H1 (cell line): ENCODE results near the gene TMEM178B. TPM values are rescaled to one million over a fixed set of nuclear protein-coding genes. Genes with fewer than 3 reads are reported as not detected.

ENCODE experiments used
- CTCF ChIA-PET: fragments of 300-600 bp; sonication (Branson Sonifier 250); formaldehyde crosslinking; loops from one replicate; lab custom pipeline; 2021; ENCODE audit not compliant: partially characterized antibody; lab: Charles Lee
- POLR2A ChIA-PET: fragments of 300-600 bp; sonication (Branson Sonifier 250); formaldehyde crosslinking; loops from one replicate; lab custom pipeline; 2021; ENCODE audit warnings: inconsistent platforms; ENCODE audit not compliant: partially characterized antibody; lab: Charles Lee
- DNase-seq, 2 experiments: peaks; one replicate each; pipeline versions ENCODE4 v3.0.0 to v3.0.0-alpha.2; 2010 to 2022; ENCODE audit warnings: low spot score in 2 of 2, low read depth in 1 of 2, mixed read lengths in 1 of 2
- FAIRE-seq: peaks from 2 replicates; lab custom pipeline; 2011; peaks lifted over from hg19 to GRCh38; lab: Jason Lieb, UNC
- H2AFZ ChIP-seq: 2 replicates; pipeline ENCODE4 v1.8.1; 2012; ENCODE audit warnings: low read length, inconsistent platforms
- H2AK5ac ChIP-seq: 2 replicates; pipeline ENCODE4 v1.6.1; 2013; ENCODE audit warnings: low read depth, low read length
- H2BK120ac ChIP-seq: replicated peaks from 2 replicates; pipeline ENCODE3; 2013; ENCODE audit warnings: low read depth, low read length, inconsistent platforms
- H2BK12ac ChIP-seq: 2 replicates; pipeline ENCODE4 v1.6.1; 2013; ENCODE audit warnings: low read depth, low read length
- H2BK15ac ChIP-seq: 2 replicates; pipeline ENCODE4 v1.6.1; 2013; ENCODE audit warnings: low read length
- H2BK20ac ChIP-seq: 2 replicates; pipeline ENCODE4 v1.6.1; 2013; ENCODE audit warnings: low read length
- H2BK5ac ChIP-seq: 2 replicates; pipeline ENCODE4 v1.6.1; 2013; ENCODE audit warnings: low read depth, low read length
- H3K14ac ChIP-seq: 2 replicates; pipeline ENCODE4 v1.6.1; 2013; ENCODE audit warnings: inconsistent platforms; ENCODE audit not compliant: insufficient read length
- H3K18ac ChIP-seq: 2 replicates; pipeline ENCODE4 v1.6.1; 2013; ENCODE audit warnings: low read length; ENCODE audit errors: extremely low read depth
- H3K23ac ChIP-seq: 2 replicates; pipeline ENCODE4 v1.6.1; 2013; ENCODE audit warnings: inconsistent platforms; ENCODE audit not compliant: insufficient read length
- H3K23me2 ChIP-seq: 2 replicates; pipeline ENCODE4 v1.6.1; 2013; ENCODE audit warnings: low read depth, low read length
- H3K27ac ChIP-seq: 2 replicates; pipeline ENCODE4 v1.6.1; 2011; ENCODE audit warnings: low read depth, low read length, inconsistent platforms
- H3K27me3 ChIP-seq, 4 experiments: replicated peaks in 1 of 4; 1 replicate in 1 of 4; 2 replicates in 3 of 4; pipeline versions ENCODE4 v1.6.1 to v1.8.1; 2011 to 2013; ENCODE audit warnings: low read length in 3 of 4, mild to moderate bottlenecking in 3 of 4, inconsistent platforms in 2 of 4, mixed read lengths in 2 of 4, moderate library complexity in 1 of 4; ENCODE audit not compliant: control insufficient read depth in 3 of 4, insufficient read depth in 3 of 4; ENCODE audit errors: extremely low read depth in 1 of 4
- H3K36me3 ChIP-seq, 4 experiments: 2 replicates each; pipeline versions ENCODE4 v1.6.1 to v1.8.1; 2011 to 2013; ENCODE audit warnings: mild to moderate bottlenecking in 4 of 4, low read length in 3 of 4, moderate library complexity in 2 of 4, control low read depth in 1 of 4, inconsistent platforms in 1 of 4; ENCODE audit not compliant: insufficient read depth in 4 of 4, control insufficient read depth in 2 of 4
- H3K4ac ChIP-seq: replicated peaks from 2 replicates; pipeline ENCODE3; 2013; ENCODE audit warnings: low read length, low read depth, mixed read lengths, inconsistent platforms; ENCODE audit not compliant: insufficient read length
- H3K4me1 ChIP-seq, 4 experiments: replicated peaks in 1 of 4; 1 replicate in 1 of 4; 2 replicates in 3 of 4; pipeline versions ENCODE4 v1.6.1 to v1.8.1; 2011 to 2013; ENCODE audit warnings: low read length in 3 of 4, inconsistent platforms in 2 of 4, mixed read lengths in 1 of 4; ENCODE audit not compliant: insufficient read depth in 4 of 4, control insufficient read depth in 3 of 4
- H3K4me2 ChIP-seq, 2 experiments: 2 replicates each; pipeline versions ENCODE4 v1.6.1 to v1.8.1; 2011 to 2013; ENCODE audit warnings: low read depth in 2 of 2, low read length in 2 of 2, control low read depth in 1 of 2, inconsistent platforms in 1 of 2, mild to moderate bottlenecking in 1 of 2; ENCODE audit not compliant: insufficient read depth in 1 of 2
- H3K4me3 ChIP-seq, 4 experiments: fragments of 200-600, 300-600 bp in 1 of 4; sonication (generic), shearing (Covaris generic), sonication (Bioruptor Twin) in 1 of 4; 2 replicates each; pipeline versions ENCODE4 v1.5.1 to v1.8.1; 2011 to 2016; ENCODE audit warnings: low read length in 4 of 4, low read depth in 3 of 4, control low read depth in 2 of 4, inconsistent platforms in 2 of 4, mild to moderate bottlenecking in 2 of 4, mixed read lengths in 1 of 4, moderate library complexity in 1 of 4; ENCODE audit not compliant: insufficient read depth in 2 of 4; ENCODE audit errors: extremely low read depth in 1 of 4
- H3K56ac ChIP-seq: replicated peaks from 2 replicates; pipeline ENCODE3; 2013; ENCODE audit warnings: low read depth, mild to moderate bottlenecking, mixed read lengths, low read length, inconsistent platforms; ENCODE audit not compliant: insufficient read length
- H3K79me1 ChIP-seq: 2 replicates; pipeline ENCODE4 v1.6.1; 2013; ENCODE audit warnings: low read depth, low read length, control low read depth
- H3K79me2 ChIP-seq, 2 experiments: 2 replicates each; pipeline versions ENCODE4 v1.6.1 to v1.8.1; 2012 to 2013; ENCODE audit warnings: low read length in 2 of 2, mild to moderate bottlenecking in 2 of 2, inconsistent platforms in 1 of 2; ENCODE audit not compliant: insufficient read depth in 2 of 2, control insufficient read depth in 1 of 2
- H3K9ac ChIP-seq, 4 experiments: replicated peaks in 1 of 4; 1 replicate in 1 of 4; 2 replicates in 3 of 4; pipeline versions ENCODE4 v1.6.1 to v1.8.1; 2011 to 2013; ENCODE audit warnings: low read depth in 3 of 4, low read length in 3 of 4, control low read depth in 2 of 4, mild to moderate bottlenecking in 2 of 4, moderate library complexity in 2 of 4, inconsistent platforms in 1 of 4; ENCODE audit errors: extremely low read depth in 1 of 4
- H3K9me3 ChIP-seq, 2 experiments: 2 replicates each; pipeline versions ENCODE4 v1.6.1 to v1.8.1; 2012 to 2013; ENCODE audit warnings: mild to moderate bottlenecking in 2 of 2, moderate library complexity in 2 of 2, control low read depth in 1 of 2, inconsistent platforms in 1 of 2, low read depth in 1 of 2, low read length in 1 of 2, mixed read lengths in 1 of 2; ENCODE audit not compliant: insufficient read depth in 2 of 2
- H4K20me1 ChIP-seq, 2 experiments: replicated peaks in 1 of 2; 2 replicates each; pipeline versions ENCODE3 to v1.8.1; 2011 to 2013; ENCODE audit warnings: inconsistent platforms in 2 of 2, low read length in 2 of 2, mild to moderate bottlenecking in 1 of 2; ENCODE audit not compliant: insufficient read depth in 2 of 2, control insufficient read depth in 1 of 2
- H4K5ac ChIP-seq: 2 replicates; pipeline ENCODE4 v1.6.1; 2013; ENCODE audit warnings: low read length, low read depth, mixed read lengths, inconsistent platforms; ENCODE audit not compliant: insufficient read length
- H4K8ac ChIP-seq: 2 replicates; pipeline ENCODE4 v1.8.0; 2013; ENCODE audit warnings: mild to moderate bottlenecking, moderate library complexity, low read length, inconsistent platforms; ENCODE audit not compliant: insufficient read depth; ENCODE audit errors: extremely low read depth
- H4K91ac ChIP-seq: replicated peaks from 2 replicates; pipeline ENCODE3; 2013; ENCODE audit warnings: low read length, mixed read lengths, inconsistent platforms; ENCODE audit not compliant: insufficient read length
- ASH2L ChIP-seq: fragments of 200-600, 300-600 bp; sonication (generic); IDR thresholded peaks from one replicate; pipeline ENCODE4 v1.7.1; 2017; ENCODE audit warnings: low read length
- ATF3 ChIP-seq: IDR thresholded peaks from 2 replicates; pipeline ENCODE4 v1.6.1; 2011; ENCODE audit warnings: low read depth, mild to moderate bottlenecking, low read length; ENCODE audit not compliant: insufficient read depth
- CBX5 ChIP-seq: fragments of 300-800, 300-1000 bp; sonication (generic); IDR thresholded peaks from 2 replicates; pipeline ENCODE4 v1.7.1; 2016; ENCODE audit warnings: antibody characterized with exemption, low read length, low read depth
- CREB1 ChIP-seq: IDR thresholded peaks from 2 replicates; pipeline ENCODE4 v1.6.1; 2012; ENCODE audit warnings: inconsistent platforms
- HDAC6 ChIP-seq: IDR thresholded peaks from one replicate; pipeline ENCODE4 v1.7.1; 2012; ENCODE audit warnings: low read depth, mild to moderate bottlenecking, inconsistent platforms, low read length, moderate library complexity
- NRF1 ChIP-seq: IDR thresholded peaks from 2 replicates; pipeline ENCODE4 v1.6.1; 2011; ENCODE audit warnings: mild to moderate bottlenecking, low read depth, low read length, improper control_type of control experiment
- RNF2 ChIP-seq: fragments of 200-900, 300-1000 bp; sonication (generic); IDR thresholded peaks from 2 replicates; pipeline ENCODE4 v1.7.1; 2016; ENCODE audit warnings: borderline replicate concordance, low read depth, mild to moderate bottlenecking, antibody characterized with exemption, low read length; ENCODE audit not compliant: poor library complexity, severe bottlenecking; ENCODE audit errors: missing control alignments
- SIRT6 ChIP-seq: IDR thresholded peaks from one replicate; pipeline ENCODE4 v1.7.1; 2012; ENCODE audit warnings: low read length, inconsistent platforms
- SP2 ChIP-seq: IDR thresholded peaks from 2 replicates; pipeline ENCODE4 v1.6.1; 2012; ENCODE audit warnings: mild to moderate bottlenecking, low read length, inconsistent platforms
- SUZ12 ChIP-seq: fragments of 200-600 bp; sonication (generic); IDR thresholded peaks from 2 replicates; pipeline ENCODE4 v1.6.1; 2012; ENCODE audit warnings: mild to moderate bottlenecking, inconsistent platforms, low read length, moderate library complexity, mixed read lengths
- YY1 ChIP-seq: IDR thresholded peaks from 2 replicates; pipeline ENCODE4 v1.6.1; 2011; ENCODE audit warnings: low read depth, mild to moderate bottlenecking, low read length
- WGBS, 2 experiments: shearing (Covaris generic) in 1 of 2; methylation state at CpG; one replicate each; pipeline versions ENCODE4 v1.1.6 to v1.1.7; 2013 to 2015; ENCODE audit warnings: low lambda C conversion rate in 2 of 2, mixed read lengths in 2 of 2, inconsistent platforms in 1 of 2, low coverage in 1 of 2, missing lambda C conversion rate in 1 of 2; ENCODE audit not compliant: insufficient replicate concordance in 2 of 2, insufficient coverage in 1 of 2, insufficient read length in 1 of 2; ENCODE audit errors: extremely low coverage in 1 of 2, missing lambda C conversion rate in 1 of 2; 5-methylcytosine and 5-hydroxymethylcytosine counted together
- polyA plus RNA-seq, 7 experiments: library from polyadenylated mRNA; depleted of rRNA in 3 of 7; stranded (reverse) in 5 of 7; unstranded in 2 of 7; fragments of >200 nt in 5 of 7; fragments of 200-250 nt in 2 of 7; gene quantifications; 1 replicate in 5 of 7; 2 replicates in 1 of 7; 4 replicates in 1 of 7; pipeline versions ENCODE4 v1.2.1 to v1.2.3, GENCODE V29; 2011 to 2013; ENCODE audit warnings: missing spikeins in 2 of 7, mixed read lengths in 2 of 7
- total RNA-seq: library from RNA; stranded (reverse); fragmentation: NEBNext Ultra II Directional; extraction: Animal tissue kit (Norgen Biotek cat#: 25700); gene quantifications from 2 replicates; pipeline ENCODE4 v1.2.1, GENCODE V29; 2021

TMEM178B gene
- total and polyA plus RNA-seq, 2 of the 8 experiments (the other 6 are each of a cell fraction or from before 2014, with no cell fraction given): 5.3 to 18.1 TPM

GRCh38 chr7:141417506-141417905, 343.6 kb downstream of the TMEM178B start:
- no peaks in the 10 kb centered on the region; a peak in 1 of 7 replicates for H3K4me1 ChIP-seq
- FAIRE-seq: no peak
- no peak for TF ChIP-seq SIRT6
- no peak for TF ChIP-seq CBX5
- no peak for TF ChIP-seq ASH2L
- TF ChIP-seq SP2: no peak
- TF ChIP-seq SUZ12: no peak
- no peak for TF ChIP-seq RNF2
- TF ChIP-seq ATF3: no peak
- no peak for TF ChIP-seq YY1
- TF ChIP-seq HDAC6: no peak
- no peak for TF ChIP-seq CREB1
- TF ChIP-seq NRF1: no peak
- H3K56ac ChIP-seq: no peak overlapping the region
- no peak overlapping the region for H2BK120ac ChIP-seq
- H3K23me2 ChIP-seq: no peaks in the 10 kb centered on the region
- ChIA-PET CTCF (interaction anchor here (1.4 kb wide), 1 partner anchor 8 kb away, joined by 3 read pairs; no protein-coding TSS in a partner anchor), POLR2A (interaction anchor here (0.6 kb wide), 1 partner anchor 777 kb away, joined by 3 read pairs; no protein-coding TSS in a partner anchor)
- H3K9ac ChIP-seq: no peak overlapping the region
- H2BK15ac ChIP-seq: no peak overlapping the region
- H3K27me3 ChIP-seq: no peaks in the 10 kb centered on the region
- no peaks in the 10 kb centered on the region for H3K9me3 ChIP-seq
- H2AK5ac ChIP-seq: no peak overlapping the region
- no peak overlapping the region for H3K4ac ChIP-seq
- H3K14ac ChIP-seq: no peak overlapping the region
- no peaks in the 10 kb centered on the region for H3K79me1 ChIP-seq
- H4K5ac ChIP-seq: no peak overlapping the region
- no peaks in the 10 kb centered on the region for H4K20me1 ChIP-seq
- H2BK20ac ChIP-seq: no peak overlapping the region
- H2AFZ ChIP-seq: no peak overlapping the region
- H4K8ac ChIP-seq: no peak overlapping the region
- peaks cover 0 to 2% (median 0%) of the 10 kb centered on the region in 4 experiments; a peak in 1 of 8 replicates for H3K36me3 ChIP-seq
- WGBS, 2 experiments: 95% methylated on average over 4 of the region's 4 CpGs; no CpG with 5 or more reads in 1 of the 2 experiments
- H3K79me2 ChIP-seq: no peaks in the 10 kb centered on the region
- no peak overlapping the region for H3K4me2 ChIP-seq
- no peak for DNase-seq
- H2BK12ac ChIP-seq: no peak overlapping the region
- no peak overlapping the region for H3K27ac ChIP-seq
- H3K4me3 ChIP-seq: no peak overlapping the region
- no peak overlapping the region for H3K23ac ChIP-seq
- no peak overlapping the region for H2BK5ac ChIP-seq
- H3K18ac ChIP-seq: no peak overlapping the region
- H4K91ac ChIP-seq: no peak overlapping the region
